Retinal pigment epithelial cell (primary cell): ENCODE data around the gene LCE1C.
A peak's percentile ranks its signal among the peaks of the same experiment; 100 is the strongest.

Source experiments
- DNase-seq: peaks from one replicate; pipeline ENCODE4 v3.0.0-alpha.2; 2010; ENCODE audit warnings: low read depth
- H3K4me3 ChIP-seq: 2 replicates; pipeline ENCODE4 v1.5.1; 2011; ENCODE audit warnings: mild to moderate bottlenecking, low read length, control low read depth, moderate library complexity
- TF ChIP-seq, protein P1 (sequence below): conservative IDR thresholded peaks from 2 replicates; pipeline ENCODE4 v1.5.1; 2011; ENCODE audit warnings: low read depth, low read length, control low read depth, inconsistent platforms

Gene LCE1C

GRCh38 chr1:152817309-152817708 lies 10.9 kb upstream of the LCE1C start:
- TF ChIP-seq, protein P1, sequence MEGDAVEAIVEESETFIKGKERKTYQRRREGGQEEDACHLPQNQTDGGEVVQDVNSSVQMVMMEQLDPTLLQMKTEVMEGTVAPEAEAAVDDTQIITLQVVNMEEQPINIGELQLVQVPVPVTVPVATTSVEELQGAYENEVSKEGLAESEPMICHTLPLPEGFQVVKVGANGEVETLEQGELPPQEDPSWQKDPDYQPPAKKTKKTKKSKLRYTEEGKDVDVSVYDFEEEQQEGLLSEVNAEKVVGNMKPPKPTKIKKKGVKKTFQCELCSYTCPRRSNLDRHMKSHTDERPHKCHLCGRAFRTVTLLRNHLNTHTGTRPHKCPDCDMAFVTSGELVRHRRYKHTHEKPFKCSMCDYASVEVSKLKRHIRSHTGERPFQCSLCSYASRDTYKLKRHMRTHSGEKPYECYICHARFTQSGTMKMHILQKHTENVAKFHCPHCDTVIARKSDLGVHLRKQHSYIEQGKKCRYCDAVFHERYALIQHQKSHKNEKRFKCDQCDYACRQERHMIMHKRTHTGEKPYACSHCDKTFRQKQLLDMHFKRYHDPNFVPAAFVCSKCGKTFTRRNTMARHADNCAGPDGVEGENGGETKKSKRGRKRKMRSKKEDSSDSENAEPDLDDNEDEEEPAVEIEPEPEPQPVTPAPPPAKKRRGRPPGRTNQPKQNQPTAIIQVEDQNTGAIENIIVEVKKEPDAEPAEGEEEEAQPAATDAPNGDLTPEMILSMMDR: no peak

GRCh38 chr1:152811671-152812070 lies 5.2 kb upstream of the LCE1C start, which contains the start of gene LCE1B:
TSS of gene LCE1B (plus strand) at chr1:152811971. CDS start at chr1:152812447, 476 bp downstream.
- no peak within 1 kb of the TSS for H3K4me3 ChIP-seq
- TF ChIP-seq, protein P1: no peak
- DNase-seq: no peak

More at GRCh38 chr1:152817309-152817708, 10.9 kb upstream of the LCE1C start:
- DNase-seq: no peak
- H3K4me3 ChIP-seq: no peak overlapping the region

DNA sequence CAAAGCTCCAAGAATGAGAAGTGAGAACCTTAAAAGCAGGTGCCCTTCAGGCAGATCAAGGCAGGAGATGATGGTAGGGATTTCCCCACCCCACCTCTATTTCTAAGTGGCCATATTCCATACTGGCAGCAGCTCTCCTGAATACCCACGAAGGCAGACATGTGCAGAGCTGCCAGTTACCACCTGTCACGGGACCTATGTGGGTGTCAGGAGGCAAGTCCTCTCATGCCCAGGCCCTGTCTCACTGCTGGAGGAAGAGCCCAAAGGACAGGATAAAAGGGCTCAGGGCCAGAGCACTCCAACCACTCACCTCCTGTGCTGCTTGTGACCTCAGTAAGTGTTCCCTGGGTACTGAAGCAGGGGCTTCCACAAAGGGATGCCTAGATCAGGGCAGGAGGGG lies 4.6 kb upstream of the LCE1C start:
- TF ChIP-seq, protein P1: no peak
- DNase-seq: no peak
- H3K4me3 ChIP-seq: no peak overlapping the region

- DNase-seq: no peak
- H3K4me3 ChIP-seq: no peak overlapping the region
- TF ChIP-seq, protein P1: no peak
Observed at GRCh38 chr1:152801333-152801732, 5.1 kb downstream of the LCE1C start.

DNA sequence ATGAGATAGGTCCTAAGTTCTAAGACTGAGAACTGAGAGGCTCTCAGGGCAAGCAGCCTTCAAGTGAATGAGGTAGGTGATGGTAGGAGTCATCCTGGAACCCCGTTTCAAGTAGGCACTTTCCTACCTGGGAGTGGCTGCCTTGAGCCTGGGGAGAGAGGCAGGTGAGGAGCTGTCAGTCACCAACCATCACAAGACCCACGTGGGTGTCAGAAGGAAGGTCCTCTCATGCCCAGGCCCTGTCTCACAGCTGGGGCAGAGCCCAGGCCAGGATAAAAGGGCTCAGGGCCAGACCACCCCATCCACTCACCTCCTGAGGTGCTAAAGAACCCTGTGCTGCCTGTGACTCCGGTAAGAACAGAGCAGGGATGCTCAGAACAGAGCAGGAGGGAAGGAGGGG lies 10.0 kb downstream of the LCE1C start, which contains the start of gene LCE1D:
LCE1D (plus strand) TSS at position 301 of the 400 bp plus-strand sequence. CDS start 1,074 bp downstream, outside the sequence.
- DNase-seq: no peak
- TF ChIP-seq, protein P1: no peak
- H3K4me3 ChIP-seq: no peak within 1 kb of the TSS

GRCh38 chr1:152795686-152796085 lies 10.8 kb downstream of the LCE1C start:
- DNase-seq: no peak
- TF ChIP-seq, protein P1: no peak
- no peak overlapping the region for H3K4me3 ChIP-seq

DNA sequence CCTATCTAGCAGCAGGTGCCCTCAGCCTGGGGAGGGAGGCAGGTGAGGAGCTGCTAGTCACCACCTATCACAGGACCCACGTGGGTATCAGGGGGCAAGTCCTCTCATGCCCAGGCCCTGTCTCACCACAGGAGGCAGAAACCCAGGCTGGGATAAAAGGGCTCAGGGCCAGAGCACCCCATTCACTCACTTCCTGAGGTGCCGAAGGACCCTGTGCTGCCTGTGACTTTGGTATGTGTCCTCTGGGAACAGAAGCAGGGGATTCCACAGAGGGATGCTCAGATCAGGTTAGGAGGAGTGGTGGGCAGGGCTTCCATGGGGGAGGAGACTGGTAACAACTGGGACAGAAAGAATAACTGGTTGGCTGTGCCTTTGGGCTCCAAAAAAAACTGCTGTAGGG lies 20.4 kb downstream of the LCE1C start, which contains the start of gene LCE1E:
LCE1E (plus strand) TSS at position 181 of the 400 bp plus-strand sequence. CDS start 1,043 bp downstream, outside the sequence.
- DNase-seq: no peak
- H3K4me3 ChIP-seq: no peak within 1 kb of the TSS
- TF ChIP-seq, protein P1: peak; percentile 3
